Breast epithelium (tissue), 4 donors: ENCODE data around the gene GABRB2. TPM values are rescaled to one million over a fixed set of nuclear protein-coding genes. Genes with fewer than 3 reads are reported as not detected.

Experiments
- DNase-seq, 2 donors: peaks; one replicate each; pipeline ENCODE4 v3.0.0-alpha.2; 2019; ENCODE audit warnings: low spot score in 2 of 2
- H3K27ac ChIP-seq, 2 donors: fragments of 200-600 bp; sonication (generic) in 1 of 2; one replicate each; pipeline ENCODE4 v1.5.1; 2016 to 2019; ENCODE audit warnings: mild to moderate bottlenecking in 1 of 2
- H3K27me3 ChIP-seq, 2 donors: fragments of 200-600 bp; sonication (generic) in 1 of 2; one replicate each; pipeline versions ENCODE4 v1.5.1 to v1.6.0; 2017 to 2019; ENCODE audit warnings: control low read depth in 1 of 2, mild to moderate bottlenecking in 1 of 2
- H3K36me3 ChIP-seq: fragments of 200-600 bp; one replicate; pipeline ENCODE4 v1.5.1; 2019
- H3K4me1 ChIP-seq, 2 donors: fragments of 200-600 bp; sonication (generic); one replicate each; pipeline ENCODE4 v1.5.1; 2016 to 2019; ENCODE audit warnings: control low read depth in 1 of 2
- H3K4me3 ChIP-seq, 3 donors: fragments of 200-600 bp; sonication (generic); 1 replicate in 2 of 3; 2 replicates in 1 of 3; pipeline ENCODE4 v1.5.1; 2016 to 2019; ENCODE audit warnings: mild to moderate bottlenecking in 3 of 3, moderate library complexity in 2 of 3
- H3K9me3 ChIP-seq, 2 donors: fragments of 200-600 bp; sonication (generic) in 1 of 2; one replicate each; pipeline ENCODE4 v1.5.1; 2016 to 2019; ENCODE audit warnings: control low read depth in 1 of 2
- POLR2A ChIP-seq: fragments of 450-650 bp; IDR thresholded peaks from one replicate; pipeline ENCODE4 v1.6.1; 2016; ENCODE audit warnings: antibody characterized with exemption, mild to moderate bottlenecking, moderate library complexity
- POLR2AphosphoS5 ChIP-seq, 3 donors: sonication (generic); formaldehyde crosslinking; IDR thresholded peaks; one replicate each; pipeline ENCODE4 v1.6.1; 2017; ENCODE audit warnings: antibody characterized with exemption in 3 of 3
- intact Hi-C: fragments of 100-400 bp; cut with DNase I; formaldehyde crosslinking; loops from one replicate; pipeline ENCODE4 v1.15.1; 2023; ENCODE audit warnings: low total_unique reads
- total RNA-seq, 3 donors: library from RNA; depleted of rRNA; stranded (reverse); fragments of >200 nt; gene quantifications; one replicate each; pipeline ENCODE4 v1.1.0, GENCODE V29; 2016
- TF ChIP-seq, protein P1 (sequence below), 3 donors: fragments of 450-650 bp; IDR thresholded peaks; one replicate each; pipeline ENCODE4 v1.5.1; 2016 to 2017; ENCODE audit warnings: antibody characterized with exemption in 3 of 3, mild to moderate bottlenecking in 3 of 3, moderate library complexity in 3 of 3

GABRB2 gene
- total RNA-seq, 3 donors from 2014 or later, result 0.33 to 10.7 (median 2.5) TPM

DNA sequence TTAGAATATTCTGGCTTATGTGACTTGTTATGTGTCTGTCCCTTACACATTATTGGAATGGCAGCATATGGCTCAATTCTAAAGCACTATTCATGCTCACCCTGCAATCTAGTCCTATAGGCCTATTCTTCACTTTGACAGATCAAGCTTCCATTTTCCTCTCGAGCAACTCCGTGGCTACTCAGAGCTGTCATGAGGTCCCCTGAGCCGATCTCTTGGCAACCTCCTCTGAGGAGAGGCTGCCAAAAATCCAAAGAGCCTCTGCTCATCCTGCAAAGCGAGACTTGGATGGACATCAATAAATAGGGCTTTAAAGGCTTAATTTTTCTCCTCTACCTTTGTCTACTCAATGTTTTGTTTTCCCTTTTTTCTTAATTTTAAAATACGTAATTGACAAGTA, 163.8 kb downstream of the GABRB2 start:
- no peak for DNase-seq
- Histone ChIP-seq H3K36me3 (no peaks in the 10 kb centered on the region), H3K4me1 (no peaks in the 10 kb centered on the region), H3K4me3 (no peak overlapping the region), H3K27me3 (no peaks in the 10 kb centered on the region), H3K27ac (no peak overlapping the region), H3K9me3 (no peaks in the 10 kb centered on the region)
- TF ChIP-seq POLR2AphosphoS5 (IDR thresholded peaks at IDR 0.05) (no peak), POLR2A (no peak)
- TF ChIP-seq, protein P1, sequence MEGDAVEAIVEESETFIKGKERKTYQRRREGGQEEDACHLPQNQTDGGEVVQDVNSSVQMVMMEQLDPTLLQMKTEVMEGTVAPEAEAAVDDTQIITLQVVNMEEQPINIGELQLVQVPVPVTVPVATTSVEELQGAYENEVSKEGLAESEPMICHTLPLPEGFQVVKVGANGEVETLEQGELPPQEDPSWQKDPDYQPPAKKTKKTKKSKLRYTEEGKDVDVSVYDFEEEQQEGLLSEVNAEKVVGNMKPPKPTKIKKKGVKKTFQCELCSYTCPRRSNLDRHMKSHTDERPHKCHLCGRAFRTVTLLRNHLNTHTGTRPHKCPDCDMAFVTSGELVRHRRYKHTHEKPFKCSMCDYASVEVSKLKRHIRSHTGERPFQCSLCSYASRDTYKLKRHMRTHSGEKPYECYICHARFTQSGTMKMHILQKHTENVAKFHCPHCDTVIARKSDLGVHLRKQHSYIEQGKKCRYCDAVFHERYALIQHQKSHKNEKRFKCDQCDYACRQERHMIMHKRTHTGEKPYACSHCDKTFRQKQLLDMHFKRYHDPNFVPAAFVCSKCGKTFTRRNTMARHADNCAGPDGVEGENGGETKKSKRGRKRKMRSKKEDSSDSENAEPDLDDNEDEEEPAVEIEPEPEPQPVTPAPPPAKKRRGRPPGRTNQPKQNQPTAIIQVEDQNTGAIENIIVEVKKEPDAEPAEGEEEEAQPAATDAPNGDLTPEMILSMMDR (IDR thresholded peaks at IDR 0.05), result no peak
- intact Hi-C loops, result no loop called here

DNA sequence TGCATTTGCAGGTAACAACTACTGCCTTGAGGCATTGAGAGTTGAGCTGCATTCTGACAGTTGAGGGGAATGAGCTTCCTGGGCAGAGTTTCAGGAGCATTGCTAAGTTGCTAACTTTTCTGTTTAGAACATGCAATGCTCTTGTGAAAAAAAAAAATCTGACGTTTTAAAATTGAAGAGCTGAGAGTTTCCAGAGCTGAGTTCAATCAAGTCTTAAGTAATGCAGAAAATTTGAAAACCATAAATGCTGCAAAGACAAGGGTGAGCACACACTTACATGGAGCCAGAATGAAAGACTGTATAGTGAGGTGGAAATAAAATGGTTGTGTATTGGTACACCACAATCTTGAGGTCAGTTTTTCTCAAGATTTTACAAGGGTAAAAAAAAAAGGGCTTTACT, 166.0 kb downstream of the GABRB2 start:
- Histone ChIP-seq H3K27me3 (no peaks in the 10 kb centered on the region), H3K36me3 (no peaks in the 10 kb centered on the region), H3K4me3 (no peak overlapping the region), H3K9me3 (no peaks in the 10 kb centered on the region), H3K27ac (no peak overlapping the region), H3K4me1 (no peaks in the 10 kb centered on the region)
- no peak for TF ChIP-seq POLR2AphosphoS5 (IDR thresholded peaks at IDR 0.05)
- TF ChIP-seq, protein P1 (IDR thresholded peaks at IDR 0.05), result no peak
- no peak for TF ChIP-seq POLR2A
- intact Hi-C loops, result no loop called here
- no peak for DNase-seq

DNA sequence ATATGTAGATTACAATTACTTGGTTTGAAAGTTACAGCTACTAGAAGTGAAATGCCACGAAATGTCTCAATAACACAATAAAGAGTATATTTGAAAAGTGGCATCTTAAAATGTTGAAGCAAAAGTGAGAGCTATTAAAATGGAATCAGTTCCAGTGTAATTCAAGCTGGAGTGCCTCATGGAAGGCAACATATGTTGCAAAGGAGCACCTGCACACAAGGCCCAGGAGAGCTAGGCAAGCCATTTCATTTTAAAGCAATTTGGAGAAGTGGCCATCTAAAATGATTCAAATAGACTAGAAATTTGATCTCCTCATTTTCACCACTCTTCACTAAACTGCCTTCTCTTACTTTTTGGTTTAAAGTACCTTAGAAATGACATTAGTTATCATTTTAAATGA, 167.8 kb downstream of the GABRB2 start:
- TF ChIP-seq POLR2AphosphoS5 (IDR thresholded peaks at IDR 0.05) (no peak), POLR2A (no peak)
- TF ChIP-seq, protein P1 (IDR thresholded peaks at IDR 0.05), result no peak
- intact Hi-C loops, result no loop called here
- H3K4me3 ChIP-seq, result no peak overlapping the region

DNA sequence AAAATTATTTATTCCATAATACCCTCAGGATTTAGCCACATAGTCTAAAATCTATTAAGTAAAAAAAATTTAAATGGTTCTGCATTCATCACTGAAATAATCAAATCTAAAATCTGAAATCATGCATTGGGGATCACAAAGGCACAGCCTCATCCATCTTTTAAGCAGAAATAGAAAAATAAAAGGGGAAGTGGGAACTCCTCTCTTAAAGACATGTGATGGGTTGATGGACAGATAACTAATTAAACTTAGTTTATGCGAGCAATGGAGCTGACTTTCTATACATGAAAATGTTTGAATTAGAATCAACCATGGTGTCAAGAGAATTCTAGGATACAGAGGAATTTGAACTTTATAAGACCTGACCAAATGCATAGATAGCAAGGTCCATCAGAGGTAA, 170.5 kb downstream of the GABRB2 start:
- intact Hi-C loops, result no loop called here
- no peak overlapping the region for H3K4me3 ChIP-seq
- no peaks in the 10 kb centered on the region for H3K36me3 ChIP-seq
- H3K27ac ChIP-seq, result no peak overlapping the region
- no peaks in the 10 kb centered on the region for H3K27me3 ChIP-seq
- H3K9me3 ChIP-seq, result no peaks in the 10 kb centered on the region
- no peaks in the 10 kb centered on the region for H3K4me1 ChIP-seq
- TF ChIP-seq POLR2A (no peak), POLR2AphosphoS5 (IDR thresholded peaks at IDR 0.05) (no peak)
- TF ChIP-seq, protein P1 (IDR thresholded peaks at IDR 0.05), result no peak
- DNase-seq, result no peak

More for the DNA sequence above, 167.8 kb downstream of the GABRB2 start:
- Histone ChIP-seq H3K9me3 (no peaks in the 10 kb centered on the region), H3K27ac (no peak overlapping the region), H3K4me1 (no peaks in the 10 kb centered on the region), H3K27me3 (no peaks in the 10 kb centered on the region), H3K36me3 (no peaks in the 10 kb centered on the region)
- DNase-seq, result no peak

DNA sequence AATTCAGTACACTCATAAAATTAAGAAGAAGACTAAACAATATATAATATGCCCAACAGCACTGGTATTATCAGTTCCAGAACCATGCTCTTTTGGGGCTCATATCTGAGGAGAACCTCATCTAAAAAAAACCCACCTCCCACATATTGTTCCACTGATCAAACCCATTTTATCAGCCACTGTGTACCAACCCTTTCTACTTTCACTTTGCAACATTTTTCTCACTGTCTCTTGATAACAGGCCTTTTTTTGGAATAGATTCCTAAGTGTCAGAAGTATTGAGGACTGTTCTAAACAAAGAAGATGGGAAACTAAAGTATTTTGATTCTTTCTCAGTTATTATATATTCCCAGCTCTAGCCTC, 173.2 kb downstream of the GABRB2 start:
- TF ChIP-seq POLR2AphosphoS5 (IDR thresholded peaks at IDR 0.05) (no peak), POLR2A (no peak)
- TF ChIP-seq, protein P1 (IDR thresholded peaks at IDR 0.05), result no peak
- no peaks in the 10 kb centered on the region for H3K36me3 ChIP-seq
- H3K27ac ChIP-seq, result no peak overlapping the region
- H3K9me3 ChIP-seq, result no peaks in the 10 kb centered on the region
- no peak overlapping the region for H3K4me3 ChIP-seq
- H3K4me1 ChIP-seq, result no peaks in the 10 kb centered on the region
- DNase-seq, result no peak
- intact Hi-C loops, result loop anchor here (5.0 kb wide), 1 partner anchor 1854 kb away; no protein-coding TSS in a partner anchor
- no peaks in the 10 kb centered on the region for H3K27me3 ChIP-seq
